PFSK-1 (cell line): ENCODE data around the gene B4GALT2.

ENCODE experiments used
- FOXP2 ChIP-seq: optimal IDR thresholded peaks from 2 replicates; pipeline ENCODE3; 2011; ENCODE audit warnings: borderline replicate concordance, control low read depth, inconsistent platforms; ENCODE audit not compliant: insufficient read depth; ENCODE audit errors: extremely low read length, extremely low read depth
- POLR2AphosphoS5 ChIP-seq: IDR thresholded peaks from 2 replicates; pipeline ENCODE4 v1.6.1; 2012; ENCODE audit warnings: low read depth, mild to moderate bottlenecking, control low read depth, low read length, moderate library complexity
- SIN3A ChIP-seq: IDR thresholded peaks from 2 replicates; pipeline ENCODE4 v1.6.1; 2012; ENCODE audit warnings: mild to moderate bottlenecking, low read length, moderate library complexity, borderline replicate concordance; ENCODE audit not compliant: insufficient read depth

DNA sequence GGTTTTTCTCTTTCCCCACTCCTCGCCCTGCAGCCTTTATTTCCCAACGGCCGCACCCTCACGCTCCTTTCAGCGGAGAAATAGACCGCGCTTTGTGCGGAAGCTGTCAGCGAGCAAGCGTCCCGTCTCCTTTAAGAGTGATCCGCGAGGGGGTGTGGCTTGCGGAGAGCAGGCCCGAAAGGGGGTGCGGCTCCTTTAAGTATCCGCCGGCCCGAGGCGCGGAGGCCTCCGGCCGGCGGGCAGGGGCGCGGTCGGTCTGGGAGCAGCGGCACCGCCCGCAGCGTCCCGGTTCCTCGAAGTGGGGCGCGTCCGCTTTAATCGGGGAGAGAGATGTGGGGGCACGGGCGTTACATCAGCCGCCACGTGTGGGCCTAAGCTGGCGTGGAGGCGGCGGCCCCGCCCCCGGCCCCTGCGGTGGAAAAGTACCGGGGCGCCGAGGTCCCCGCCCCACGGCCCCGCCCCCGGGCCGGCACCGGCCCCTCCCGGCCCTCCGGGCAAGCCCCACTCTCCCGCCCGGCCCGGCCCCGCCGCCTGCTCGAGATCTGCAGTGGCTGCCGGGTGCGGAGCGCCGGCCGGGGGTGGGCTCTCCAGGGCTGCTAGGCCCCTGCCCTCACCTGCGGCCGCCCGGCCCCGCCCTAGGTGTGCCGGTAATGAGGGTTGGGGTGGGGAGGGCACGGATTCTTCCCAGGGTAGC lies 51.0 kb downstream of the B4GALT2 start:
- TF ChIP-seq SIN3A (peak; percentile 28; the same call in 1 of the 2 replicates), FOXP2 (no peak), POLR2AphosphoS5 (peak; percentile 19; the same call in 1 of the 2 replicates)
